OCI-LY1 (cell line): Measurements from ENCODE around the gene EGFL8.

Experiments
- H2AFZ ChIP-seq: fragments of 200-600 bp; sonication (generic), shearing (Covaris generic); 2 replicates; pipeline ENCODE4 v1.6.0; 2014; ENCODE audit warnings: antibody characterized with exemption, mild to moderate bottlenecking, low read length
- H3F3A ChIP-seq: fragments of 200-600 bp; sonication (generic), shearing (Covaris generic); 2 replicates; pipeline ENCODE4 v1.6.0; 2014; ENCODE audit warnings: mild to moderate bottlenecking, antibody characterized with exemption, low read length, moderate library complexity; ENCODE audit not compliant: insufficient read depth
- H3K27ac ChIP-seq: fragments of 200-600 bp; sonication (generic); 2 replicates; pipeline ENCODE4 v1.5.1; 2014; ENCODE audit warnings: low read length, mixed run types, mild to moderate bottlenecking, low read depth; ENCODE audit not compliant: poor library complexity, severe bottlenecking
- H3K27me3 ChIP-seq: fragments of 200-600 bp; sonication (generic); 2 replicates; pipeline ENCODE4 v1.6.0; 2014; ENCODE audit warnings: antibody characterized with exemption, mild to moderate bottlenecking, low read length, moderate library complexity; ENCODE audit not compliant: insufficient read depth
- H3K36me3 ChIP-seq: fragments of 200-600 bp; sonication (generic); 2 replicates; pipeline ENCODE4 v1.6.1; 2014; ENCODE audit warnings: mild to moderate bottlenecking, antibody characterized with exemption, low read length, moderate library complexity, mixed read lengths; ENCODE audit not compliant: insufficient read depth
- H3K4me1 ChIP-seq: fragments of 200-600 bp; sonication (generic); 2 replicates; pipeline ENCODE4 v1.5.1; 2014; ENCODE audit warnings: mild to moderate bottlenecking, low read length, moderate library complexity; ENCODE audit not compliant: insufficient read depth, severe bottlenecking
- H3K4me2 ChIP-seq: fragments of 200-600 bp; sonication (generic), shearing (Covaris generic); 2 replicates; pipeline ENCODE4 v1.6.1; 2014; ENCODE audit warnings: low read length
- H3K4me3 ChIP-seq: fragments of 200-600 bp; sonication (generic); 2 replicates; pipeline ENCODE4 v1.5.1; 2014; ENCODE audit warnings: low read length, low read depth, mild to moderate bottlenecking, mixed read lengths; ENCODE audit not compliant: poor library complexity, severe bottlenecking
- H3K79me2 ChIP-seq: fragments of 200-600 bp; shearing (Covaris generic); 2 replicates; pipeline ENCODE4 v1.6.1; 2016; ENCODE audit warnings: mixed run types, low read length, mixed read lengths; ENCODE audit not compliant: insufficient read depth
- H3K9ac ChIP-seq: fragments of 200-600 bp; sonication (generic), shearing (Covaris generic); 2 replicates; pipeline ENCODE4 v1.6.1; 2014; ENCODE audit warnings: mild to moderate bottlenecking, low read length, mixed read lengths
- H3K9me2 ChIP-seq: fragments of 200-600 bp; sonication (generic), shearing (Covaris generic); 2 replicates; pipeline ENCODE4 v1.6.1; 2014; ENCODE audit warnings: low read depth, mild to moderate bottlenecking, low read length, mixed read lengths
- H3K9me3 ChIP-seq: fragments of 200-600 bp; shearing (Covaris generic); 2 replicates; pipeline ENCODE4 v1.6.1; 2014; ENCODE audit warnings: low read length, mixed read lengths
- H4K20me1 ChIP-seq: fragments of 200-600 bp; sonication (generic), shearing (Covaris generic); 2 replicates; pipeline ENCODE4 v1.6.0; 2016; ENCODE audit warnings: mild to moderate bottlenecking, low read length; ENCODE audit not compliant: insufficient read depth
- CTCF ChIP-seq: fragments of 200-600 bp; sonication (generic), shearing (Covaris generic); IDR thresholded peaks from 2 replicates; pipeline ENCODE4 v1.5.1; 2017; ENCODE audit warnings: mild to moderate bottlenecking, antibody characterized with exemption, low read length, moderate library complexity, mixed read lengths
- EZH2 ChIP-seq: fragments of 200-600 bp; sonication (generic), shearing (Covaris generic); IDR thresholded peaks from 2 replicates; pipeline ENCODE4 v1.8.0; 2017; ENCODE audit warnings: borderline replicate concordance, mixed run types, mild to moderate bottlenecking, antibody characterized with exemption, low read length, moderate library complexity, mixed read lengths

The EGFL8 gene

DNA sequence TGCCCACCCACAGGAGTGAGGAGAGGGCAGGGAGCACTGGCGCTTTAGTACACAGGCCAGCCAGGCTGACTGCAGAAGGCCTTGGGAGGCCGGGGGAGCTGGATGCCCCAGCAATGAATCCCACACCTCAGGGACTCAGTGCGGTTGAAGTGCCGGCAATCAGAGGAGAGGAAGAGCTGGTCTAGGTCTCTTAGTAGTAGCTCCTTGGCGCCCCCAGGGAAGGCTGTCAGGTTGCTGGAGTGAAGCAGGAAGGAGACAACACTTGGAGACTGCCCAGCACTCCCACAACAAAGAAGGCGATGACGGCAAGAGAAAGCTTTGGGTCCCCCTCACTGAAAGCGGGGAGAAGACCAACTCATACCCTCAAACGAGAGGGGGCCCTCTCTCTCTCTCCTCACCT is 46.9 kb upstream of the EGFL8 start:
- Histone ChIP-seq H4K20me1 (no peaks in the 10 kb centered on the region), H2AFZ (no peak overlapping the region), H3K4me2 (no peak overlapping the region), H3K27me3 (no peaks in the 10 kb centered on the region), H3F3A (no peaks in the 10 kb centered on the region), H3K4me1 (no peaks in the 10 kb centered on the region), H3K27ac (no peak overlapping the region), H3K9me2 (no peaks in the 10 kb centered on the region), H3K79me2 (no peaks in the 10 kb centered on the region), H3K9ac (no peak overlapping the region), H3K9me3 (no peaks in the 10 kb centered on the region), H3K4me3 (no peak overlapping the region), H3K36me3 (peaks cover 70% of the 10 kb centered on the region)
- TF ChIP-seq EZH2 (no peak), CTCF (no peak)

DNA sequence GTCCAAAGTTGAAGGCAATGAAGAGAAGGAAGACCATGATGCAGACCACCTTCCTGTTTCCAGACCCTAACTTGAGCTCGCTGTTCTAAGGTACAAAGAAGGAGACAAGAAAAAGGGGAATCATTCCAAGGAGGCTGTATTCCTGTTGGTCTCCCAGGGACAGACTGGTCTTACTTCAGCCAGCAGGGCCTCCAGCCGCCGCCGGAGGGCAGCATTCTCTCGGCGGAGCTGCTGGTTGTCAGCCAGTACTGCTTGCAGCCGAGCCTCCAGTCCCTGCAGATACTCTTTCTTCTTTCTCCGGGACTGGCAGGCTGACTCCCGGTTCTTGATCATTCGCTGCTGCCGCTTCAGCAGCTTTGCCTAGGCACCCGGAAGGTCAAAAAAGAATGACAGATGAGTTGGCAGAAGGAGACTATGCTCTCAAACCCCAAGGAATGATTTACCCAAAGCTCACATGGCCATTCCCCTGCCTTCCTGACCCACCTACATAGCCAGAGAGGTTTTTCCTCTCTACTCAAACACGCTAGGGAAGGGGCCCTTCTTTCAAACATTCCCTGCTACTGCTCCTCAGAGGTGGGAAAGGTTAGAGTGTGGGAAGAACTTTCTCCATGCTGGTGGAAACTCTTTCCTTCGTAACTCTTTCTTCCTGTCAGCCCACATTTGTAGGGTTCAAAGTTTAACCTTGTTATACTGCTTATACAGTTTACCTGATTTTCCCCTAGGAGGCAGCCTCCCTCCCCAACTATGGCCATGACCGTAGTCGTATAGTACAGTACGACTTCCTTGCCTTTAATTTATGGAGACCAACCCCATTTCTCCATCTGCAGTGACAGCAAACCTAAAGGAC is 45.4 kb upstream of the EGFL8 start:
- Histone ChIP-seq H3K9me2 (no peaks in the 10 kb centered on the region), H2AFZ (no peak overlapping the region), H3K27me3 (no peaks in the 10 kb centered on the region), H3K4me2 (no peak overlapping the region), H3K9ac (no peak overlapping the region), H3K27ac (peak overlapping the region; percentile 31), H3K4me1 (no peaks in the 10 kb centered on the region), H4K20me1 (no peaks in the 10 kb centered on the region), H3K79me2 (no peaks in the 10 kb centered on the region), H3K36me3 (peaks cover 78% of the 10 kb centered on the region), H3K9me3 (no peaks in the 10 kb centered on the region), H3F3A (no peaks in the 10 kb centered on the region), H3K4me3 (no peak overlapping the region)
- no peak for TF ChIP-seq EZH2
- peak; percentile 86 for TF ChIP-seq CTCF

DNA sequence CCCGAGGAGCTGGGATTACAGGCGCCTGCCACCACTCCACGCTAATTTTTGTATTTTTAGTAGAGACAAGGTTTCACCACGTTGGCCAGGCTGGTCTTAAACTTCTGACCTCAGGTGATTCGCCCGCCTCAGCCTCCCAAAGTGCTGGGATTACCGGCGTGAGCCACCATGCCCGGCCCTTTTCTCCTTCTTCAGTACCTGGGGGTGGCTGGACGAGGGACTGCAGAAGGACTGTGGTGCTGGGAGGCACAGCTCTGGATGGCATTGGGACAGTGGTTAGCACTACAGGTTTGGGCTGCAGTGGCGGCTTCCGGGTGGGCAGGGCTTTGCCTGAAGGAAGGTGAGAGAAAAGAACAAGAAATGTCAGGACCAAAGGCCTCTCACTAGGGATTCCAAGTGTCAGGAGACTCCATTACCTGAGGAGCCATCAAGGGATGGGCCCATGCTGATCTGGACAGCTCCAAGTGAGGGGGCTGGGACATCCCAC is 43.8 kb upstream of the EGFL8 start:
- H2AFZ ChIP-seq, result no peak overlapping the region
- no peaks in the 10 kb centered on the region for H4K20me1 ChIP-seq
- no peak overlapping the region for H3K9ac ChIP-seq

More for the DNA sequence above, 43.8 kb upstream of the EGFL8 start:
- TF ChIP-seq CTCF, result no peak
- no peak for TF ChIP-seq EZH2
- no peak overlapping the region for H3K4me3 ChIP-seq
- H3K9me3 ChIP-seq, result no peaks in the 10 kb centered on the region
- no peak overlapping the region for H3K4me2 ChIP-seq
- no peaks in the 10 kb centered on the region for H3K79me2 ChIP-seq
- H3K27me3 ChIP-seq, result no peaks in the 10 kb centered on the region
- no peaks in the 10 kb centered on the region for H3K9me2 ChIP-seq
- H3K4me1 ChIP-seq, result no peaks in the 10 kb centered on the region
- H3F3A ChIP-seq, result no peaks in the 10 kb centered on the region
- no peak overlapping the region for H3K27ac ChIP-seq
- H3K36me3 ChIP-seq, result peaks cover 84% of the 10 kb centered on the region
